NCI-H2107 treated with DMSO at 0.1 percent for 48 hours (cell line): ENCODE data around the gene MINDY2.

Source experiments
- DNase-seq: peaks from one replicate; lab custom pipeline; 2025; ENCODE audit not compliant: unreplicated experiment; lab: John Stamatoyannopoulos, UW

Gene MINDY2

GRCh38 chr15:58770857-58771620 lies at the start of gene MINDY2:
MINDY2 (plus strand) TSS chr15:58771302; CDS start chr15:58771396, 94 bp downstream.
- peak; percentile 78 for DNase-seq

GRCh38 chr15:58724466-58724865 lies 46.6 kb upstream of the MINDY2 start:
- DNase-seq: peak; percentile 39

GRCh38 chr15:58726867-58727266 lies 44.2 kb upstream of the MINDY2 start:
- DNase-seq: peak; percentile 10

GRCh38 chr15:58731756-58732535 lies 39.2 kb upstream of the MINDY2 start:
- DNase-seq: no peak

GRCh38 chr15:58732625-58733363 lies 38.3 kb upstream of the MINDY2 start:
- DNase-seq: no peak

- no peak for DNase-seq
Observed at GRCh38 chr15:58734859-58735258, 36.2 kb upstream of the MINDY2 start.

GRCh38 chr15:58736018-58736643 lies 35.0 kb upstream of the MINDY2 start:
- no peak for DNase-seq

GRCh38 chr15:58737298-58737697 lies 33.8 kb upstream of the MINDY2 start:
- no peak for DNase-seq

- no peak for DNase-seq
Observed at GRCh38 chr15:58738046-58738707, 32.9 kb upstream of the MINDY2 start.

- no peak for DNase-seq
Observed at GRCh38 chr15:58740436-58740835, 30.7 kb upstream of the MINDY2 start.

GRCh38 chr15:58741032-58741431 lies 30.1 kb upstream of the MINDY2 start:
- no peak for DNase-seq

GRCh38 chr15:58742022-58742813 lies 28.9 kb upstream of the MINDY2 start:
- no peak for DNase-seq

GRCh38 chr15:58742819-58743502 lies 28.1 kb upstream of the MINDY2 start:
- no peak for DNase-seq

- no peak for DNase-seq
Observed at GRCh38 chr15:58746174-58746573, 24.9 kb upstream of the MINDY2 start.

- DNase-seq: no peak
Observed at GRCh38 chr15:58748040-58748851, 22.9 kb upstream of the MINDY2 start.

GRCh38 chr15:58748852-58749531 lies 22.1 kb upstream of the MINDY2 start:
- no peak for DNase-seq

GRCh38 chr15:58749532-58750337 lies 21.4 kb upstream of the MINDY2 start, which contains the start of gene ADAM10:
ADAM10 (minus strand) TSS chr15:58749707; CDS start chr15:58749534, 173 bp downstream.
- peak; percentile 91 for DNase-seq
